ENCODE measurements around the gene EPS15.

DNA sequence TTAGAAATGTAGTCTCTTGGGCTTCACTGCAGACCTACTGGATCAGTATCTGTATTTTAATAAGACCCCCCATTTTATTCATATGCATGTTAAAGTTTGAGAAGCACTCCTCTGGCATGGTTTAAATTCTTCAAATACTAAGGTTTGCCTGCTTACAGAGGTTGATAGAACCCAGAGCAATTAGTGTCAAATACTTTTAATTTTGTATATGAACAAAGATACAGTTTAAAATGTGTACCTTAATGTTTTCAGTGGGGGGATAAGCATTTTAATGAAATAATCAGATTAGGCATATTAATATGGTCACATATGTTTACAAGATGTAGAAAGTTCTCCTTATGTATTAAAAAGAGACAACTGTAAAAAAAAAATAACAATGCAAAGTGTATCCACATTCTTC, 40.4 kb upstream of the EPS15 start:
- TF ChIP-seq YY1 (IDR thresholded peaks at IDR 0.05; ENCODE audit: low read depth): no peak
- TF ChIP-seq, protein P1, sequence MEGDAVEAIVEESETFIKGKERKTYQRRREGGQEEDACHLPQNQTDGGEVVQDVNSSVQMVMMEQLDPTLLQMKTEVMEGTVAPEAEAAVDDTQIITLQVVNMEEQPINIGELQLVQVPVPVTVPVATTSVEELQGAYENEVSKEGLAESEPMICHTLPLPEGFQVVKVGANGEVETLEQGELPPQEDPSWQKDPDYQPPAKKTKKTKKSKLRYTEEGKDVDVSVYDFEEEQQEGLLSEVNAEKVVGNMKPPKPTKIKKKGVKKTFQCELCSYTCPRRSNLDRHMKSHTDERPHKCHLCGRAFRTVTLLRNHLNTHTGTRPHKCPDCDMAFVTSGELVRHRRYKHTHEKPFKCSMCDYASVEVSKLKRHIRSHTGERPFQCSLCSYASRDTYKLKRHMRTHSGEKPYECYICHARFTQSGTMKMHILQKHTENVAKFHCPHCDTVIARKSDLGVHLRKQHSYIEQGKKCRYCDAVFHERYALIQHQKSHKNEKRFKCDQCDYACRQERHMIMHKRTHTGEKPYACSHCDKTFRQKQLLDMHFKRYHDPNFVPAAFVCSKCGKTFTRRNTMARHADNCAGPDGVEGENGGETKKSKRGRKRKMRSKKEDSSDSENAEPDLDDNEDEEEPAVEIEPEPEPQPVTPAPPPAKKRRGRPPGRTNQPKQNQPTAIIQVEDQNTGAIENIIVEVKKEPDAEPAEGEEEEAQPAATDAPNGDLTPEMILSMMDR (IDR thresholded peaks at IDR 0.05): no peak
- TF ChIP-seq FOXJ3 (CRISPR knock-in tag; IDR thresholded peaks at IDR 0.05): no peak
- no peak for TF ChIP-seq SMC3 (IDR thresholded peaks at IDR 0.05; ENCODE audit: low read depth, low read length)
- no peak for TF ChIP-seq RAD21 (IDR thresholded peaks at IDR 0.05; ENCODE audit: low read length)
- TF ChIP-seq POLR2AphosphoS5 (IDR thresholded peaks at IDR 0.05; ENCODE audit: low read depth, low read length): no peak
- TF ChIP-seq, protein P2, sequence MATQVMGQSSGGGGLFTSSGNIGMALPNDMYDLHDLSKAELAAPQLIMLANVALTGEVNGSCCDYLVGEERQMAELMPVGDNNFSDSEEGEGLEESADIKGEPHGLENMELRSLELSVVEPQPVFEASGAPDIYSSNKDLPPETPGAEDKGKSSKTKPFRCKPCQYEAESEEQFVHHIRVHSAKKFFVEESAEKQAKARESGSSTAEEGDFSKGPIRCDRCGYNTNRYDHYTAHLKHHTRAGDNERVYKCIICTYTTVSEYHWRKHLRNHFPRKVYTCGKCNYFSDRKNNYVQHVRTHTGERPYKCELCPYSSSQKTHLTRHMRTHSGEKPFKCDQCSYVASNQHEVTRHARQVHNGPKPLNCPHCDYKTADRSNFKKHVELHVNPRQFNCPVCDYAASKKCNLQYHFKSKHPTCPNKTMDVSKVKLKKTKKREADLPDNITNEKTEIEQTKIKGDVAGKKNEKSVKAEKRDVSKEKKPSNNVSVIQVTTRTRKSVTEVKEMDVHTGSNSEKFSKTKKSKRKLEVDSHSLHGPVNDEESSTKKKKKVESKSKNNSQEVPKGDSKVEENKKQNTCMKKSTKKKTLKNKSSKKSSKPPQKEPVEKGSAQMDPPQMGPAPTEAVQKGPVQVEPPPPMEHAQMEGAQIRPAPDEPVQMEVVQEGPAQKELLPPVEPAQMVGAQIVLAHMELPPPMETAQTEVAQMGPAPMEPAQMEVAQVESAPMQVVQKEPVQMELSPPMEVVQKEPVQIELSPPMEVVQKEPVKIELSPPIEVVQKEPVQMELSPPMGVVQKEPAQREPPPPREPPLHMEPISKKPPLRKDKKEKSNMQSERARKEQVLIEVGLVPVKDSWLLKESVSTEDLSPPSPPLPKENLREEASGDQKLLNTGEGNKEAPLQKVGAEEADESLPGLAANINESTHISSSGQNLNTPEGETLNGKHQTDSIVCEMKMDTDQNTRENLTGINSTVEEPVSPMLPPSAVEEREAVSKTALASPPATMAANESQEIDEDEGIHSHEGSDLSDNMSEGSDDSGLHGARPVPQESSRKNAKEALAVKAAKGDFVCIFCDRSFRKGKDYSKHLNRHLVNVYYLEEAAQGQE (IDR thresholded peaks at IDR 0.05; ENCODE audit: low read depth, low read length): no peak
- TF ChIP-seq RXRA (IDR thresholded peaks at IDR 0.05; ENCODE audit: borderline replicate concordance, low read depth): no peak
- TF ChIP-seq GATA2 (CRISPR knock-in tag; IDR thresholded peaks at IDR 0.05): no peak
- peak; percentile 32; the same call in 1 of the 2 replicates for TF ChIP-seq TCF12 (IDR thresholded peaks at IDR 0.05)
- TF ChIP-seq, protein P3, sequence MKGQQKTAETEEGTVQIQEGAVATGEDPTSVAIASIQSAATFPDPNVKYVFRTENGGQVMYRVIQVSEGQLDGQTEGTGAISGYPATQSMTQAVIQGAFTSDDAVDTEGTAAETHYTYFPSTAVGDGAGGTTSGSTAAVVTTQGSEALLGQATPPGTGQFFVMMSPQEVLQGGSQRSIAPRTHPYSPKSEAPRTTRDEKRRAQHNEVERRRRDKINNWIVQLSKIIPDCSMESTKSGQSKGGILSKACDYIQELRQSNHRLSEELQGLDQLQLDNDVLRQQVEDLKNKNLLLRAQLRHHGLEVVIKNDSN (IDR thresholded peaks at IDR 0.05; ENCODE audit: borderline replicate concordance, low read depth): no peak

Measured in SK-N-SH (cell line).